ENCODE results near the gene BHLHA15. TPM values are rescaled to one million over a fixed set of nuclear protein-coding genes. Genes with fewer than 3 reads are reported as not detected.

BHLHA15 gene
- total and polyA plus RNA-seq, 2 of the 13 experiments (the other 11 are each of a cell fraction or from before 2014, with no cell fraction given), result 1.9 to 6.1 TPM

DNA sequence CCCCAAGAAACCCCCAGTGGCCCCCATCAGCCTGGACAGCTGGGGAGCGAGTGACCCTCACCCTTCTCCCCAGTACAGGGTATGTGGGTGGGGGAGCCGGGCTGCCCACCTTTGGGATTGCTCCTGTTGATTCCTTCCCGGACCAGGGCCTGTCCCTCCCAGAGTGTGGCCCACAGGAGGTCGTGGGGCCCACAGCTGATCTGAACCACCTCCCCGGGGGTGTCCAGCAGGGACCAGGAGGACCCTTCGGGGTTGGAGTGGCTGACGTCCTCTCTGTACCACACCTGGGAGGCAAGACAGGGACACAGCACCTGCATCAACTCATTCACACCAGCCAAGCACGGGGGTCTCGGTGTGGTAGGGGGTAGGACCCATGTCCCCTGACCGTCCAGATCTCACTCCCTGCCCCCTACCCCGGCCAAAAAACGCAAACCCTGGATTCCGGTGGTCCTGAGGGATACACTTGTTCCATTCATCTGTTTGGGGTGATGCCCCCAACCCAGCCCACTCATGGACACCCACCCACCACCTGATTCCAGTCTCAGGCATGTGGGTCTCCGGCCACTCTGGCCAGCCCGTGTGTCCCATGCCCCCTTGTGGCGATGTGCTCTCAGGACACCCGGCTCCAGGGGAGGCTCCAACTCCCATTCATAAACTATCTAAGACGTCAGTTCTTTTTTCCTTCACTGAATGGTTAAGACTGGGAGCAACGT lies 29.9 kb downstream of the BHLHA15 start:
- in situ Hi-C loops (cut with HindIII; ENCODE audit: extremely low pct_ligation_motif_present, low pct_unique_long_range_greater_than_20kb), result loop anchor here (5.0 kb wide), 1 partner anchor 224 kb away; no protein-coding TSS in a partner anchor
- H3K36me3 ChIP-seq (replicated peaks in 1 of 2; ENCODE audit: control insufficient read depth in 1 of 2, insufficient read depth in 2 of 2, low read length in 2 of 2), result no peaks in the 10 kb centered on the region; a peak in 2 of 5 replicates
- no peak overlapping the region for H3K4me2 ChIP-seq (ENCODE audit: low read depth, low read length)
- FAIRE-seq (peak; percentile 84), ATAC-seq (peak; percentile 85), DNase-seq (ENCODE audit: low spot score) (peak; percentile 27)
- no TSS peak for BruUV-seq (replicated peaks)
- WGBS (ENCODE audit: low lambda C conversion rate), result 50% methylated on average over 13 of the region's 19 CpGs
- ChIA-PET CTCF (ENCODE audit: low intra/inter-chr PET ratio, low total read pairs) (interaction anchor here (2.3 kb wide), 1 partner anchor 219 kb away, joined by 12 read pairs; no protein-coding TSS in a partner anchor), POLR2A (no interaction called here)
- no peaks in the 10 kb centered on the region for H4K20me1 ChIP-seq (ENCODE audit: insufficient read depth, low read length)
- no peaks in the 10 kb centered on the region for H3K9me3 ChIP-seq (ENCODE audit: low read length)
- no peaks in the 10 kb centered on the region for H3K27me3 ChIP-seq (ENCODE audit: control insufficient read depth in 1 of 2, insufficient read depth in 2 of 2, low read length in 2 of 2)
- no peaks in the 10 kb centered on the region for H3K79me2 ChIP-seq (ENCODE audit: insufficient read depth, low read length)
- H3K4me3 ChIP-seq (replicated peaks in 1 of 3; ENCODE audit: insufficient read depth in 1 of 3, low read depth in 2 of 3, low read length in 3 of 3), result no peak overlapping the region
- no peak overlapping the region for H3K27ac ChIP-seq (ENCODE audit: extremely low read length, insufficient read depth, low read length)
- no peaks in the 10 kb centered on the region for H3K4me1 ChIP-seq (ENCODE audit: insufficient read depth, low read length)
- H2AFZ ChIP-seq (ENCODE audit: low read length), result no peak overlapping the region
- H3K9ac ChIP-seq (ENCODE audit: insufficient read depth, low read depth, low read length), result no peak overlapping the region
- intact Hi-C loops (cut with micrococcal nuclease; ENCODE audit: unreplicated experiment), result loop anchor here (1.0 kb wide), 1 partner anchor 220 kb away; no protein-coding TSS in a partner anchor
- TF ChIP-seq, protein P1, sequence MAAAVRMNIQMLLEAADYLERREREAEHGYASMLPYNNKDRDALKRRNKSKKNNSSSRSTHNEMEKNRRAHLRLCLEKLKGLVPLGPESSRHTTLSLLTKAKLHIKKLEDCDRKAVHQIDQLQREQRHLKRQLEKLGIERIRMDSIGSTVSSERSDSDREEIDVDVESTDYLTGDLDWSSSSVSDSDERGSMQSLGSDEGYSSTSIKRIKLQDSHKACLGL (CRISPR knock-in tag; IDR thresholded peaks at IDR 0.05), result 0 out of 2 replicates have a peak, but pooled peaks have one; percentile 41
- TF ChIP-seq, protein P2, sequence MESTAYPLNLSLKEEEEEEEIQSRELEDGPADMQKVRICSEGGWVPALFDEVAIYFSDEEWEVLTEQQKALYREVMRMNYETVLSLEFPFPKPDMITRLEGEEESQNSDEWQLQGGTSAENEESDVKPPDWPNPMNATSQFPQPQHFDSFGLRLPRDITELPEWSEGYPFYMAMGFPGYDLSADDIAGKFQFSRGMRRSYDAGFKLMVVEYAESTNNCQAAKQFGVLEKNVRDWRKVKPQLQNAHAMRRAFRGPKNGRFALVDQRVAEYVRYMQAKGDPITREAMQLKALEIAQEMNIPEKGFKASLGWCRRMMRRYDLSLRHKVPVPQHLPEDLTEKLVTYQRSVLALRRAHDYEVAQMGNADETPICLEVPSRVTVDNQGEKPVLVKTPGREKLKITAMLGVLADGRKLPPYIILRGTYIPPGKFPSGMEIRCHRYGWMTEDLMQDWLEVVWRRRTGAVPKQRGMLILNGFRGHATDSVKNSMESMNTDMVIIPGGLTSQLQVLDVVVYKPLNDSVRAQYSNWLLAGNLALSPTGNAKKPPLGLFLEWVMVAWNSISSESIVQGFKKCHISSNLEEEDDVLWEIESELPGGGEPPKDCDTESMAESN (CRISPR knock-in tag; conservative IDR thresholded peaks at IDR 0.05), result 0 out of 2 replicates have a peak, but pooled peaks have one; percentile 30
- TF ChIP-seq MIXL1 (CRISPR knock-in tag; IDR thresholded peaks at IDR 0.05) (no peak), SMC3 (IDR thresholded peaks at IDR 0.05; ENCODE audit: low read length) (peak; percentile 60), POLR2AphosphoS5 (IDR thresholded peaks at IDR 0.05; ENCODE audit: low read depth, low read length) (no peak), ZNF10 (CRISPR knock-in tag; IDR thresholded peaks at IDR 0.05; ENCODE audit: borderline replicate concordance, low read depth) (no peak), CHD2 (IDR thresholded peaks at IDR 0.05; ENCODE audit: low read depth, low read length) (no peak), ZSCAN9 (CRISPR knock-in tag; IDR thresholded peaks at IDR 0.05; ENCODE audit: borderline replicate concordance) (no peak), KDM4B (CRISPR knock-in tag; IDR thresholded peaks at IDR 0.05) (no peak), ZBTB7B (CRISPR knock-in tag; IDR thresholded peaks at IDR 0.05) (no peak), ZNF850 (CRISPR knock-in tag; conservative IDR thresholded peaks at IDR 0.05) (no peak), ZNF598 (CRISPR knock-in tag; IDR thresholded peaks at IDR 0.05; ENCODE audit: borderline replicate concordance) (0 out of 2 replicates have a peak, but pooled peaks have one; percentile 40), SIN3B (IDR thresholded peaks at IDR 0.05; ENCODE audit: low read length) (no peak), ZNF839 (CRISPR knock-in tag; IDR thresholded peaks at IDR 0.05; ENCODE audit: borderline replicate concordance) (no peak), RXRA (CRISPR knock-in tag; IDR thresholded peaks at IDR 0.05) (no peak), ARNT2 (CRISPR knock-in tag; IDR thresholded peaks at IDR 0.05; ENCODE audit: low read depth) (peak; percentile 50; the same call in 1 of the 2 replicates)
- TF ChIP-seq, protein P3, sequence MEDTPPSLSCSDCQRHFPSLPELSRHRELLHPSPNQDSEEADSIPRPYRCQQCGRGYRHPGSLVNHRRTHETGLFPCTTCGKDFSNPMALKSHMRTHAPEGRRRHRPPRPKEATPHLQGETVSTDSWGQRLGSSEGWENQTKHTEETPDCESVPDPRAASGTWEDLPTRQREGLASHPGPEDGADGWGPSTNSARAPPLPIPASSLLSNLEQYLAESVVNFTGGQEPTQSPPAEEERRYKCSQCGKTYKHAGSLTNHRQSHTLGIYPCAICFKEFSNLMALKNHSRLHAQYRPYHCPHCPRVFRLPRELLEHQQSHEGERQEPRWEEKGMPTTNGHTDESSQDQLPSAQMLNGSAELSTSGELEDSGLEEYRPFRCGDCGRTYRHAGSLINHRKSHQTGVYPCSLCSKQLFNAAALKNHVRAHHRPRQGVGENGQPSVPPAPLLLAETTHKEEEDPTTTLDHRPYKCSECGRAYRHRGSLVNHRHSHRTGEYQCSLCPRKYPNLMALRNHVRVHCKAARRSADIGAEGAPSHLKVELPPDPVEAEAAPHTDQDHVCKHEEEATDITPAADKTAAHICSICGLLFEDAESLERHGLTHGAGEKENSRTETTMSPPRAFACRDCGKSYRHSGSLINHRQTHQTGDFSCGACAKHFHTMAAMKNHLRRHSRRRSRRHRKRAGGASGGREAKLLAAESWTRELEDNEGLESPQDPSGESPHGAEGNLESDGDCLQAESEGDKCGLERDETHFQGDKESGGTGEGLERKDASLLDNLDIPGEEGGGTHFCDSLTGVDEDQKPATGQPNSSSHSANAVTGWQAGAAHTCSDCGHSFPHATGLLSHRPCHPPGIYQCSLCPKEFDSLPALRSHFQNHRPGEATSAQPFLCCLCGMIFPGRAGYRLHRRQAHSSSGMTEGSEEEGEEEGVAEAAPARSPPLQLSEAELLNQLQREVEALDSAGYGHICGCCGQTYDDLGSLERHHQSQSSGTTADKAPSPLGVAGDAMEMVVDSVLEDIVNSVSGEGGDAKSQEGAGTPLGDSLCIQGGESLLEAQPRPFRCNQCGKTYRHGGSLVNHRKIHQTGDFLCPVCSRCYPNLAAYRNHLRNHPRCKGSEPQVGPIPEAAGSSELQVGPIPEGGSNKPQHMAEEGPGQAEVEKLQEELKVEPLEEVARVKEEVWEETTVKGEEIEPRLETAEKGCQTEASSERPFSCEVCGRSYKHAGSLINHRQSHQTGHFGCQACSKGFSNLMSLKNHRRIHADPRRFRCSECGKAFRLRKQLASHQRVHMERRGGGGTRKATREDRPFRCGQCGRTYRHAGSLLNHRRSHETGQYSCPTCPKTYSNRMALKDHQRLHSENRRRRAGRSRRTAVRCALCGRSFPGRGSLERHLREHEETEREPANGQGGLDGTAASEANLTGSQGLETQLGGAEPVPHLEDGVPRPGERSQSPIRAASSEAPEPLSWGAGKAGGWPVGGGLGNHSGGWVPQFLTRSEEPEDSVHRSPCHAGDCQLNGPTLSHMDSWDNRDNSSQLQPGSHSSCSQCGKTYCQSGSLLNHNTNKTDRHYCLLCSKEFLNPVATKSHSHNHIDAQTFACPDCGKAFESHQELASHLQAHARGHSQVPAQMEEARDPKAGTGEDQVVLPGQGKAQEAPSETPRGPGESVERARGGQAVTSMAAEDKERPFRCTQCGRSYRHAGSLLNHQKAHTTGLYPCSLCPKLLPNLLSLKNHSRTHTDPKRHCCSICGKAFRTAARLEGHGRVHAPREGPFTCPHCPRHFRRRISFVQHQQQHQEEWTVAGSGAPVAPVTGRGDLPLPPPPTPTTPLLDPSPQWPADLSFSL (CRISPR knock-in tag; IDR thresholded peaks at IDR 0.05), result no peak

All from HepG2 (cell line).